ENCODE measurements around the gene KIF2C. TPM values are rescaled to one million over a fixed set of nuclear protein-coding genes. Genes with fewer than 3 reads are reported as not detected.
"Not testable (repeated sequence)": the region's sequence is repeated elsewhere in the genome, so short reads cannot be mapped to it uniquely, and the experiment has no call there.

Gene KIF2C
- total RNA-seq, 1 experiment from 2014 or later: 92.6 TPM

GRCh38 chr1:44698138-44698537, 41.5 kb upstream of the KIF2C start:
- H2AFZ ChIP-seq (ENCODE audit: low read depth, low read length, poor library complexity, severe bottlenecking): no peak overlapping the region
- DNase-seq (ENCODE audit: low read depth, low spot score): no peak
- no peak overlapping the region for H3K27ac ChIP-seq (ENCODE audit: low read depth, low read length)
- TF ChIP-seq EZH2 (IDR thresholded peaks at IDR 0.05): no peak
- no peak for TF ChIP-seq FOSL1 (IDR thresholded peaks at IDR 0.05; ENCODE audit: low read depth)
- no peak for TF ChIP-seq MAX (IDR thresholded peaks at IDR 0.05)
- TF ChIP-seq, protein P1, sequence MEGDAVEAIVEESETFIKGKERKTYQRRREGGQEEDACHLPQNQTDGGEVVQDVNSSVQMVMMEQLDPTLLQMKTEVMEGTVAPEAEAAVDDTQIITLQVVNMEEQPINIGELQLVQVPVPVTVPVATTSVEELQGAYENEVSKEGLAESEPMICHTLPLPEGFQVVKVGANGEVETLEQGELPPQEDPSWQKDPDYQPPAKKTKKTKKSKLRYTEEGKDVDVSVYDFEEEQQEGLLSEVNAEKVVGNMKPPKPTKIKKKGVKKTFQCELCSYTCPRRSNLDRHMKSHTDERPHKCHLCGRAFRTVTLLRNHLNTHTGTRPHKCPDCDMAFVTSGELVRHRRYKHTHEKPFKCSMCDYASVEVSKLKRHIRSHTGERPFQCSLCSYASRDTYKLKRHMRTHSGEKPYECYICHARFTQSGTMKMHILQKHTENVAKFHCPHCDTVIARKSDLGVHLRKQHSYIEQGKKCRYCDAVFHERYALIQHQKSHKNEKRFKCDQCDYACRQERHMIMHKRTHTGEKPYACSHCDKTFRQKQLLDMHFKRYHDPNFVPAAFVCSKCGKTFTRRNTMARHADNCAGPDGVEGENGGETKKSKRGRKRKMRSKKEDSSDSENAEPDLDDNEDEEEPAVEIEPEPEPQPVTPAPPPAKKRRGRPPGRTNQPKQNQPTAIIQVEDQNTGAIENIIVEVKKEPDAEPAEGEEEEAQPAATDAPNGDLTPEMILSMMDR (IDR thresholded peaks at IDR 0.05 in 2 of 3, conservative IDR thresholded peaks at IDR 0.05 in 1 of 3; ENCODE audit: borderline replicate concordance in 1 of 3, insufficient read depth in 1 of 3, low read depth in 2 of 3, low read length in 2 of 3): no peak
- no peak for TF ChIP-seq RAD21 (IDR thresholded peaks at IDR 0.05; ENCODE audit: low read depth)
- TF ChIP-seq JUND (IDR thresholded peaks at IDR 0.05): 0 out of 2 replicates have a peak, but pooled peaks have one; percentile 11
- no peak for TF ChIP-seq POLR2A (IDR thresholded peaks at IDR 0.05; ENCODE audit: borderline replicate concordance, extremely low read depth, insufficient read depth, insufficient read length)
- TF ChIP-seq EGR1 (IDR thresholded peaks at IDR 0.05; ENCODE audit: low read depth): no peak
- no peaks in the 10 kb centered on the region for H4K20me1 ChIP-seq (ENCODE audit: insufficient read depth)
- ChIA-PET CTCF (interaction anchor here (0.9 kb wide), 1 partner anchor 9 kb away, joined by 3 read pairs; no protein-coding TSS in a partner anchor), RAD21 (ENCODE audit: low non-redundant PET in 1 of 2, low total read pairs in 2 of 2, uncharacterized antibody in 2 of 2, unreplicated experiment in 2 of 2) (no interaction called here), POLR2A (no interaction called here)
- no TSS peak for BruUV-seq (replicated peaks)
- no peak for ATAC-seq
- H3K79me2 ChIP-seq (ENCODE audit: insufficient read depth, low read length): no peaks in the 10 kb centered on the region
- no peak overlapping the region for H3K4me3 ChIP-seq (replicated peaks in 1 of 2; ENCODE audit: low read depth in 1 of 2, low read length in 2 of 2)
- peaks cover 6 to 26% of the 10 kb centered on the region in 2 experiments for H3K4me1 ChIP-seq (ENCODE audit: control insufficient read depth in 1 of 2, insufficient read depth in 2 of 2, low read length in 2 of 2)
- H3K9me2 ChIP-seq (ENCODE audit: insufficient read depth): no peaks in the 10 kb centered on the region
- no peaks in the 10 kb centered on the region for H3K27me3 ChIP-seq (ENCODE audit: insufficient read depth, low read length)
- intact Hi-C loops (cut with micrococcal nuclease): no loop called here
- no peaks in the 10 kb centered on the region for H3K36me3 ChIP-seq (ENCODE audit: control insufficient read depth in 1 of 2, insufficient read depth in 2 of 2, low read length in 2 of 2)
- H3K4me2 ChIP-seq (ENCODE audit: low read length): no peak overlapping the region
- no peak overlapping the region for H3K9ac ChIP-seq (ENCODE audit: low read length)
- H3K9me3 ChIP-seq (ENCODE audit: control insufficient read depth in 1 of 2, insufficient read depth in 1 of 2, low read depth in 1 of 2, low read length in 2 of 2): no peaks in the 10 kb centered on the region

- H2AFZ ChIP-seq (ENCODE audit: low read depth, low read length, poor library complexity, severe bottlenecking); H3K9me3 ChIP-seq (ENCODE audit: control insufficient read depth in 1 of 2, insufficient read depth in 1 of 2, low read depth in 1 of 2, low read length in 2 of 2); H3K4me3 ChIP-seq (replicated peaks in 1 of 2; ENCODE audit: low read depth in 1 of 2, low read length in 2 of 2); H3K9ac ChIP-seq (ENCODE audit: low read length); H4K20me1 ChIP-seq (ENCODE audit: insufficient read depth); H3K4me2 ChIP-seq (ENCODE audit: low read length); RAD21 ChIA-PET (ENCODE audit: low non-redundant PET in 1 of 2, low total read pairs in 2 of 2, uncharacterized antibody in 2 of 2, unreplicated experiment in 2 of 2); H3K9me2 ChIP-seq (ENCODE audit: insufficient read depth); ATAC-seq; intact Hi-C loops (cut with micrococcal nuclease); H3K27me3 ChIP-seq (ENCODE audit: insufficient read depth, low read length); DNase-seq (ENCODE audit: low read depth, low spot score); BruUV-seq (replicated peaks); H3K36me3 ChIP-seq (ENCODE audit: control insufficient read depth in 1 of 2, insufficient read depth in 2 of 2, low read length in 2 of 2); H3K79me2 ChIP-seq (ENCODE audit: insufficient read depth, low read length); H3K27ac ChIP-seq (ENCODE audit: low read depth, low read length): not testable (repeated sequence)
- ChIA-PET POLR2A (interaction anchor here (1.8 kb wide), 1 partner anchor 22 kb away, joined by 5 read pairs; no protein-coding TSS in a partner anchor), CTCF (interaction anchor here (0.7 kb wide), 1 partner anchor 9 kb away, joined by 3 read pairs; no protein-coding TSS in a partner anchor)
- H3K4me1 ChIP-seq (ENCODE audit: control insufficient read depth in 1 of 2, insufficient read depth in 2 of 2, low read length in 2 of 2): peaks cover 9 to 25% of the 10 kb centered on the region in 2 experiments
Measured at GRCh38 chr1:44699375-44699774, 40.3 kb upstream of the KIF2C start.
